GM12891 (cell line): ENCODE measurements around the gene LMCD1.

Experiments
- DNase-seq: peaks from one replicate; pipeline ENCODE4 v3.0.0; 2011; ENCODE audit warnings: low spot score; ENCODE audit not compliant: insufficient read length
- FAIRE-seq: peaks from 2 replicates; lab custom pipeline; 2011; peaks lifted over from hg19 to GRCh38; lab: Jason Lieb, UNC
- PAX5 ChIP-seq: IDR thresholded peaks from 2 replicates; pipeline ENCODE4 v1.6.1; 2011; ENCODE audit warnings: low read length, moderate library complexity, mild to moderate bottlenecking; ENCODE audit not compliant: insufficient read depth, severe bottlenecking
- POLR2A ChIP-seq: IDR thresholded peaks from 2 replicates; pipeline ENCODE4 v1.6.1; 2011; ENCODE audit warnings: low read depth, low read length, control low read depth
- POLR2AphosphoS5 ChIP-seq: IDR thresholded peaks from 2 replicates; pipeline ENCODE4 v1.6.1; 2011; ENCODE audit warnings: low read depth, low read length, control low read depth
- POU2F2 ChIP-seq: IDR thresholded peaks from 2 replicates; pipeline ENCODE4 v1.6.1; 2011; ENCODE audit warnings: low read depth, mild to moderate bottlenecking, control low read depth, low read length, moderate library complexity
- SPI1 ChIP-seq: IDR thresholded peaks from 2 replicates; pipeline ENCODE4 v1.6.1; 2011; ENCODE audit warnings: low read depth, low read length, control low read depth
- TAF1 ChIP-seq: IDR thresholded peaks from 2 replicates; pipeline ENCODE4 v1.6.1; 2011; ENCODE audit warnings: low read depth, low read length, control low read depth

LMCD1 gene

GRCh38 chr3:8563597-8563996, 62.0 kb downstream of the LMCD1 start:
- TF ChIP-seq SPI1 (no peak), POLR2A (no peak), PAX5 (no peak), POLR2AphosphoS5 (no peak), POU2F2 (no peak), TAF1 (no peak)
- DNase-seq (no peak), FAIRE-seq (no peak)

GRCh38 chr3:8565376-8565775, 63.8 kb downstream of the LMCD1 start:
- no peak for FAIRE-seq
- TF ChIP-seq POU2F2 (no peak), SPI1 (no peak), TAF1 (no peak), POLR2AphosphoS5 (no peak), POLR2A (no peak), PAX5 (no peak)

GRCh38 chr3:8567784-8568575, 66.4 kb downstream of the LMCD1 start:
- TF ChIP-seq POLR2A (no peak), TAF1 (no peak), POLR2AphosphoS5 (no peak), SPI1 (no peak), PAX5 (no peak), POU2F2 (no peak)
- FAIRE-seq, result no peak

More at GRCh38 chr3:8565376-8565775, 63.8 kb downstream of the LMCD1 start:
- DNase-seq, result no peak

GRCh38 chr3:8571256-8571655, 69.6 kb downstream of the LMCD1 start:
- no peak for FAIRE-seq
- DNase-seq, result no peak
- TF ChIP-seq PAX5, result no peak
- no peak for TF ChIP-seq SPI1
- no peak for TF ChIP-seq POU2F2
- TF ChIP-seq POLR2A, result no peak
- TF ChIP-seq TAF1, result no peak
- TF ChIP-seq POLR2AphosphoS5, result no peak

More at GRCh38 chr3:8567784-8568575, 66.4 kb downstream of the LMCD1 start:
- no peak for DNase-seq

- FAIRE-seq (no peak), DNase-seq (no peak)
- TF ChIP-seq TAF1, result no peak
- no peak for TF ChIP-seq POLR2A
- no peak for TF ChIP-seq SPI1
- no peak for TF ChIP-seq PAX5
- no peak for TF ChIP-seq POU2F2
- no peak for TF ChIP-seq POLR2AphosphoS5
Observed at GRCh38 chr3:8573342-8573926, 71.8 kb downstream of the LMCD1 start.

GRCh38 chr3:8574040-8574669, 72.5 kb downstream of the LMCD1 start:
- TF ChIP-seq POLR2A, result no peak
- no peak for TF ChIP-seq SPI1
- TF ChIP-seq POU2F2, result no peak
- no peak for TF ChIP-seq TAF1
- TF ChIP-seq PAX5, result no peak
- TF ChIP-seq POLR2AphosphoS5, result no peak

GRCh38 chr3:8574670-8575322, 73.2 kb downstream of the LMCD1 start:
- DNase-seq, result no peak
- TF ChIP-seq POU2F2 (no peak), POLR2AphosphoS5 (no peak), SPI1 (no peak), TAF1 (no peak), POLR2A (no peak), PAX5 (no peak)
- FAIRE-seq, result no peak

More at GRCh38 chr3:8574040-8574669, 72.5 kb downstream of the LMCD1 start:
- DNase-seq (no peak), FAIRE-seq (no peak)

GRCh38 chr3:8575364-8576104, 73.9 kb downstream of the LMCD1 start:
- DNase-seq, result no peak
- TF ChIP-seq SPI1 (no peak), PAX5 (no peak), POU2F2 (no peak), POLR2AphosphoS5 (no peak), POLR2A (no peak), TAF1 (no peak)
- FAIRE-seq, result no peak
